ENCODE measurements around the gene LRRC45.
A peak's percentile ranks its signal among the peaks of the same experiment; 100 is the strongest.

LRRC45 gene

DNA sequence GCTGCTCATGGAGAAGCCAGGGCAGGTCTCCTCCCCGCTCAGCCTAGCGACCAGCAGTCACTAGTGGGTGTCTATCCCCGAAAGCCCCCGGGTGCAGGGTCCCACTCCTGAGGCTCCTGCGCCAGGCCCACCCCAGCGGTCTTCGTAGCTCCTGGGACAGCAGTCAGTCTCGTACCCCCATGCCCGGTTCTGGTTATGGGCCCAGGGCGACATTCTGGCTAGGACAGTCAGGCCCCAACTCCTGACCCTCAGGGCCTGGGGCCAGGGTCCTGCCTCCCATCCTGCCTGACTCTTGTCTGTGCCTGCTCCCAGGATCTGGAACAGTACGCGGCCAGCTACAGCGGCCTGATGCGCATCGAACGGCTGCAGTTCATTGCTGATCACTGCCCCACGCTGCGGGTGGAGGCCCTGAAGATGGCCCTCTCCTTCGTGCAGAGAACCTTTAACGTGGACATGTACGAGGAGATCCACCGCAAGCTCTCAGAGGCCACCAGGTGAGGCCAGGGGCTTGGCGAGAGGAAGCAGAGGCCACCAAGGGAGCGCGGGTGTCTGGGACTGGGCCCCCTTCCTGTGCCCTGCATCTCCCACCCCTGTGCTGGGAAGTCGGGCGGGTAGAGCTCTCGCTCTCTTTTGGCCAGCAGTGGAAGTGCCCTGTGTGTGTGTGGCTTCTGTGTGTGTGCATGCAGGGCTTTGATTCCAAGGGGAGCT is 30.6 kb downstream of the LRRC45 start:
- DNase-seq, result no peak

DNA sequence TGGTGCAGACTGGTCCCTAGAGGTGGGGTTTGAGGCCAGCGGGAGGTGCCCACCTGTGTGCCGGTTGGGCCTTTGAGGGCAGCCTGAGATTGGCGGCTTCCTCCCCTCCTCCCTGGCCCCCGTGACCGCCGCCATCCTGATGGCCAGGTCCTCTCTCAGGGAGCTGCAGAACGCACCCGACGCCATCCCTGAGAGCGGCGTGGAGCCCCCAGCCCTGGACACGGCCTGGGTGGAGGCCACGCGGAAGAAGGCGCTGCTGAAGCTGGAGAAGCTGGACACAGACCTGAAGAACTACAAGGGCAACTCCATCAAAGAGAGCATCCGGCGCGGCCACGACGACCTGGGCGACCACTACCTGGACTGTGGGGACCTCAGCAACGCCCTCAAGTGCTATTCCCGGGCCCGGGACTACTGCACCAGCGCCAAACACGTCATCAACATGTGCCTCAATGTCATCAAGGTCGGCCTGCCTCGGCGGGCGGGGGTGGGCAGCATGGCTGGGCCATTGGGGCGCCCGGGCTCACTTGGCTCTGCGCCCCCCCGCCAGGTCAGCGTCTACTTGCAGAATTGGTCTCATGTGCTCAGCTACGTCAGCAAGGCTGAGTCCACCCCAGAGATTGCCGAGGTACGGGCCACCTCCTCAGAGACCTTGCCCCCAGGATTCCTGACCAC is 31.4 kb downstream of the LRRC45 start:
- DNase-seq, result no peak

DNA sequence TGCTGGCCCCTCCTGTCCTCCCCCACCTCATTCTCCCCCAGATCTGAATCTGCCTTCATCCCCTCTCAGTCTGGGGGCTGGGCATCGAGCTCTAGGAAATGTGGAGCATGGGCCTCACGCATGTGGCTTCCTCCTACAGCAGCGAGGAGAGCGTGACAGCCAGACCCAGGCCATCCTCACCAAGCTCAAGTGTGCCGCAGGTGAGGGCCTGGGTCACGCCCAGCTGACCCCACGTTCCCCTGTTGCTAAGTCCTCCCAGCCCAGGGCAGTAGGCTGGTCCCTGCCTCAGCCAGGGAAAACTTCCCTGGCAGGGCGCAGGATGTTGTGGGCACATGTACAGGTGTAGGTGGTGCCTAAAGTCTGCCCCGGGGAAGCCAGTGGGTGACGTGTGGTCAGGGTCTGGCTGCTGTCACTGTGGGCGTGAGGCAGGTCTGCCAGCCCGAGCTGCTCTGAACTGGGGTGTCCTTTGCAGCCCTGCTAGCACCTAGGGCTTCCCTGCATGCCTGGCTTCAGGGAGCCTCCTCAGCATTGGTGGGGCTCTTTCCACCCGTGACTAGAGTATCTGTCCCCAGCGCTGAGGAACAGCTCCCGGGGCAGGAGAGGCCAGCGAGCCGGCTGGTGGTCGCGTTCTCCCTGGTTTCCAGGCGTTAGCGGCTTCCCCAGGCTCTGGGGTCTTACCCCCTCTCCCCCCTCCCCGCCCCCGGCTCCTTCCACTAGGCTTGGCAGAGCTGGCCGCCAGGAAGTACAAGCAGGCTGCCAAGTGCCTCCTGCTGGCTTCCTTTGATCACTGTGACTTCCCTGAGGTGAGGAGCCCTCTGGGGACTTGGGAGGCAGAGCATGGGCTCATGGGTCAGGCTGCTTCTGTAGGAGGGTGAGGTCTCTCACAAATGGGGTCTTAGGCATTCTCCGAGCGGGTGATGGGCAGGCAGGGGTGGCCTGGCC is 32.2 kb downstream of the LRRC45 start:
- DNase-seq, result no peak

DNA sequence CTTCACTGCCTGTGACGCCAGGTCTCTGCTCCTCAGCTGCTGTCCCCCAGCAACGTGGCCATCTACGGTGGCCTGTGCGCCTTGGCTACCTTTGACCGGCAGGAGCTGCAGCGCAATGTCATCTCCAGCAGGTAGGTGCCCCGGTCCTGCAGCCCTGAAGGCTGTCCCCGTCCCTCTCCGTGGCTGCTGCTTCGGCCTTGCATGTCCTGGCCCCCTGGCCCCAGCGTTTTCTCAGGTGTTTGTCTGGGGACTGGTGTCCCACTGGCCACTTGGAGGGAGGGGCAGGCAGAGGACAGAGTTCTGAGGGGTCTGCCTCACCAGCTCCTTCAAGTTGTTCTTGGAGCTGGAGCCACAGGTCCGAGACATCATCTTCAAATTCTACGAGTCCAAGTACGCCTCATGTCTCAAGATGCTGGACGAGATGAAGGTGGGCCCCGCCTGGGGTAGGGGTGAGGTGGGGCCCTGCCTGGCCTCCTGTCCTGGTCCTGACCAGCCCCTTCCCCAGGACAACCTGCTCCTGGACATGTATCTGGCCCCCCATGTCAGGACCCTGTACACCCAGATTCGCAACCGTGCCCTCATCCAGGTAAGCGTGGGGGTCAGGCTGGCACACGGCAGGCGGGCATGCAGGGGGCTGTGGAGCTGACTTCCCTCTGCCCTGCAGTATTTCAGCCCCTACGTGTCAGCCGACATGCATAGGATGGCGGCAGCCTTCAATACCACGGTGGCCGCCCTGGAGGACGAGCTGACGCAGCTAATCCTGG is 33.0 kb downstream of the LRRC45 start:
- no peak for DNase-seq

DNA sequence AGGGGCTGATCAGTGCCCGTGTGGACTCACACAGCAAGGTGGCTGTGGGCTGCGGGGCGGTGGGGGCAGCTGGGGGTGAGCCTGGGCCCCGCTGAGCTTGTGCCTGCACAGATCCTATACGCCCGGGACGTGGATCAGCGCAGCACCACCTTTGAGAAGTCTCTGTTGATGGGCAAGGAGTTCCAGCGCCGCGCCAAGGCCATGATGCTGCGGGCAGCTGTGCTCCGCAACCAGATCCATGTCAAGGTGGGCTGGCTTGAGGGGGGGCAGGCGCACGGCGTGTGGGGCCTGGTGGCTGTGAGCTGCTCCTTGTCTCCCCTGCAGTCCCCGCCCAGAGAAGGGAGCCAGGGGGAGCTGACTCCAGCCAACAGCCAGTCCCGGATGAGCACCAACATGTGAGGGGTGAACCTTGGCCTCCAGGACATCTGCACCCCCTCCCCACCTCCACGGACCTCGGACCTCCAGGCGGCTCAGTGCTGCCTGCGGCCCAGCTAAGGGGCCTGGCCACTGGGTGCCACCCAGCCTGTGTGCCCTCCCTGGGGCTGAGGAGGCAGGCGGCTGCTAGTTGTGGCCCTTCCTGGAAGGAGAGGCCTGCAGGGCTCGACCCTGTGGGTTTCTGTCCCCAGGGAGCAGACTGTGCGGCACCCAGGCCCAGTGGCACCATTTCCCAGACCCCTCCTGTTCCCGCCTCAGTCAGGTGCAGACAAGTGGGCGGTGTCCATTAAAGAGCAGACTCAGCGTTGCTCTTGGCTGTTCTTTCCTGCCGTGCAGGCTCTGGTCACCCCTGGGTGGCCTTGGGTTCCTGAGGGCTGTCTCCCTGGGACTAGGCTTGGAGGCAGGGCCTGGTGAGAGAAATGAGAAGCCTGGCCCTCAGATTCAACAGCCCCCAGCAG is 33.9 kb downstream of the LRRC45 start:
- no peak for DNase-seq

DNA sequence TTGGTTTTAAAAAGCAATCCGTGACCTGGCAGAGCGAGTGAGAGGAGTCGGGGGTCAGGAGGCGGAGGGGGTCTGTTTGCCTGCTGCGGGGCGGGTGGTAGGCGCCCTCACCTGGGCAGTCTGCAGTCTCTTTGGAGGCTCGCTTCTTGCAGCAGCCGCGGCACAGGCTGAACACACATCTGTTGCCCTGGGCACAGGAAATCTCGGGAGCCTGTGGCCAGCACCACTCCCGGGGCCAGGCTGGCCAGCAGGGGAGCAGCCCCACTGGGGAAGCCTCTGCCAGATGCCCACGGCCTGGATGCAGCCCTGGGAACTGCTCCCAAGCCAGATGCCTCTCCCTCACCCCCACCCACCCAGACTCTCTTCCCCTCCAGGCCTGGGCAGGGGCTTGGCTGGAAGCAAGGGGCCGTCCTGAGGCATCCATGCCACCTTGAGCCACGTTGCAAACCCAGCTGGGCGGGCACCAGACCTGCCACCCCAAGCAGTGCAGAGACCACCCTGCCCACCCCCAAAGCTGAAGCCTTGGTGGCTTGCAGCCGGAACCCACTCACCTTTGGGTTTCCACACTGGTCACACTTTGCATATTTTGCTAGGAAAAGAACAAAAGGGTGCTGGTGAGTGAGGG is 35.2 kb downstream of the LRRC45 start:
- no peak for DNase-seq

DNA sequence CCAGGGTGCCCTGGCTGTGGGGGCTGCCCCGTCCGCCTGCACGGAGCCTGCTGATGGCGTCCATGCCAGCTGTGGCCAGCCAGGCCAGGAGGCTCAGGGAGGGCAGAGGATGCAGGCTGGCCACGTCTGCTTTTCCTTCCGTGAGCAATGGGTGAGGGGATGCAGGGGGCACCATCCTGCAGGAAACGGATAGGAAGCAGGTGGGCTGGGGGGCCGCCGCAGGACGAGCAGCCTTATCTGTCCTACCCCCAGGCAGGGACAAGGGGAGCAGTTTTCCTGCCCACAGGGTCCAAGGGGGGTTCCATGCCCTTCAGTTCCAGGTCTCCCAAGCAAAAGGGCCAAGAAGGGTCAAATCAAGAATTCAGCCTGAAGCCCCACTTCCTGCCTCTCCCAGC is 35.7 kb downstream of the LRRC45 start:
- no peak for DNase-seq

DNA sequence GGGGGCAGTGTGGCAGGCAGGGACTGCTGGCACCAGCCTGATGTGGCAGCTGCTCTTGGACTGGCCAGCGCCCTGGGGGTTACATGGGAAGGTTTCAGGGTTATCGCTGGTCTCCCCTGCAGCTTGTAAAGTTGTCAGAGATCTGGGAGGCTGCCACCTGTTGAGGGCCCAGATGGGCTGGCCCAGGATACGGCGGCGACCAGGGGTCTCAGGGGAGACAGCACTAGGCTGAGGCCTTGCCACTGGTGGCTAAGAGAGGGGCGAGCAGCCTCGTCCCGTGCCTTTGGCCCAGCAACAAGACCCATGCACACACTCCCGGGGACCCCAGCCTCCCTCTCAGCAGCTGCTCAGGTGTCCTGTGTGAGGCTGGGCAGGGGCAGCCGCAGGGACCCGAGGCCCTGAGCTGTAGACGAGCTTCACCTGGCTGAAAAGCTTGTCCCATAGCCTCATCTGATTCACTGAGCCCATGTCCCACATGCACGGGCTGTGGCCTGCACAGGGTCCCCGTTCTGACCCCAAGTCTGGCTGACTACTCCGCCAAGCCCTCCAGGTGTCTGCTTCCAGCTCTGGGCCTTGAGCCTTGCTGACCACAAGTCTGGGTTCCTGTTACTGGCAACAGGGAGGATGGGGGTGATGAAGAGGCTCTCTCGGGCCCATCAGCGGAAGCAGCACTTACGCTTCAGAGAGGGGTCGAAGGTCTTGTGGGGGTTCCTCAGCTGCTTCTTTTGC is 36.3 kb downstream of the LRRC45 start:
- no peak for DNase-seq

DNA sequence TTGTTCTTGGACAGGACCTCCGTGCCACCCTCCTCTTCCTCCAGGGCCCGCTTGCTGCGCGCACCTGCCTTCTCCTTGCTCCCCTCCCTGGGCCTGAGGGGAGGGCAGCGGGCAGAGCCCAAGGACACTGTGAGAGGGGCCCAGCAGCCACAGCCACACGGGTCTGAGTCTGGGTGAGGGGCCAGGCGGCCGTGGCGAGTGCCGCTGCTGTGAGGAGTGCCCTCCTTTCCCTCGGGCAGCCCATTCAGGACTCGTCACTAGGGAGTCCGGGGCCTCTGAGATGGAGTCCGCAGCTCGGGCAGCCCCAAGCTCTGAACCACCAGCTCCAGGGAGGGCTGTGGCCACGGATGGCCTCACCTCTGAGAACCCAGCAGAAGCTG is 36.9 kb downstream of the LRRC45 start:
- DNase-seq, result no peak

DNA sequence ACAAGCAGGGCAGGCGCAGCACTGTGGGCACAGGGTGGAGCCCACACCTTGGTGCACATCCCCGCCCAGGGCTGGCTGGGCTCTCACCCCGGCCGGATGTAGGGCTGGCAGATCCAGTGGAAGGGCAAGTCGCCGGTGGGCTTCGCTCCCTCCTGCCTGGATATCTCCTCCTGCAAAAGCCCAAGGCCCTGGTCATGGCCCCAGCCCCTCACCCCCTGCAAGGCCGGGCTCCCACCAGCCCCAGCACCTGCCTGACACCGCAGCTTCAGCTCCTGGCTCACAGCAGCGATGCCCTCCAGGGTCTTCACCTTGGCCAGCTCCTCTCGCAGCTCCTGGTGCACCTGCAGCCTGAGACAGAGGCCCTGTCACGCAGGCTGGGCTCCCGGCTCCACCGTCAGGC is 37.5 kb downstream of the LRRC45 start:
- DNase-seq, result no peak

DNA sequence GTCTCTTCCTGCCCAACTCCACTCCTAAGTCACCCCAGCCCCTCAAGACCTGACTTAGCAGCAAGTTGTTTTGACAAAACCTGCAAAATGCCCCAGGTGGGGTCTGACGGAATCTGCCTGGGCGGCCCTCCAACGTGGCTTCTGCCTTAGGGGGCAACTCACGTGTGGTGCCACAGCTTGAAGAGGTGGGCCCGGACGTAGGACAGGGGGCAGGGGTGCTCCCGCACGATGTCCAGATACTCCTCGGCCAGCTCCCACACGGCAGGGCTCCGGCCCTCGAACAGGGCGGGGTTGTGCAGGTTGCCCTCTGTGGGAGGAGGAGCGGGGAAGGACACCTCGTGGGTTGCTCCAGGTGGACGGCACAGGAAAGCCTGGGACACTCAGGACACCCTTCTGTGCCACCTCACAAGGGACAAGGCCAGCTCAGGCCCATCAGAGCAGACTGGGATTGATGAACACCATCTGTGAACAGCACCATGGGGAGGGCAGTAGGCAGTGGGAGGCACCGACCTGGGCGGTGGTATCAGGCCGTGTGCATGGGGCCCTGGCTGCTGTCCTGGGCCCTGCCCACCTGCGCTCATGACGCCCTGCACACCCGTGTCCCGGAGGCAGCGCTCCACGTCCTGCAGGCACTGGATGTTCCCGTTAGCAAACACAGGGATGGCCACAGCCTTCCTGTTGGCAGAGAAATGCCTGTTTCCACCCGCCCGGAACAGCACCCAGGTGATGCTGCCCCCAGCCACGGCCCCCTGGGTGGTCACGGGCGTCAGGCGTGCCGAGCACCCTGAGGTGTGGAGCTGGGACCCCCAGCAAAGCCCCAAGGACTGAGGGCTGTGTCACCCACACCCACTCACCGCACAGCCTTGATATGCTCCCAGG is 38.2 kb downstream of the LRRC45 start:
- DNase-seq, result no peak

DNA sequence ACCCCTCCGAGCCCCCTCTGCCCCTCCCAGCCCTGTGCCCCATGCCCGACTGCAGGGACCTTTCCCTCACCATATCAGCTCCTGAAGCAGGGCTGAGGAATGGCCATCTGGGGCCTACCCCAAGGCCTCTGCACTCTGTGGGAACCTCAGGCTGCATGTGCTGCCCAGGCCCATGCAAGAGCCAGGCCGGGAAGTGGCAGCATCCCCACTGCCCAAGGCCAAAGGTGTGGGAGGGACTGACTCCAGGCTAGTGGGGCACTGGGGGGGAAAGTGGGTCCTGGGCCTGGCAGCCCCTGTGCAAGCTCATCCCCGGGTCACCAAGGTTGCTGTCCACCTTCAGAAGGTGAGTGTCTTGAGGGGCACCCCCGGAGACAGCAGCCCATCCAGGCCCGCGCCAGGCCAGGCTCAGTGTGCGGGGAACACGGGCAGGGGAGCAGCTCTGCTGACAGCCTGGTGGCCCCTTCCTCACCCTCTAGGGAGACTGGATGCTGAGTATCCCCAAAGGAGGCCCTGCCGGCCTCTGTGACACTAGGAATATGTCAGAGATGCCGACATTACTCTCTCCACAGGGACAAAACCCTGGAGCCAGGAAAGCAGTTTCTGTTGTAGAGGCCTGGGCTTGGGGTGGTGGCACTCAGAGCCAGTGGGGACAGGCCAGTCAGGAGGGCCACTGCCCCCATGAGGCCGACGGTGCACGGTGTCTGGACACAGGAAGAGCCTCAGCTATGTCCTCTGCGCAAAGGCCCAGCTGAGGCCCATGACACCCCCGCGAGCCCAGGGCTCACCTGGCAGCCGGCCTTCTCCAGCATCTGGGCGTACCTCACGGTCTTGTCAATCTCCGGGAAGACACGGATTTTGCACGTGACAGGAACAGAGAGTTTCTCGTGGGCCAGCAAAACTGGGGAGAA is 39.2 kb downstream of the LRRC45 start:
- DNase-seq, result no peak

DNA sequence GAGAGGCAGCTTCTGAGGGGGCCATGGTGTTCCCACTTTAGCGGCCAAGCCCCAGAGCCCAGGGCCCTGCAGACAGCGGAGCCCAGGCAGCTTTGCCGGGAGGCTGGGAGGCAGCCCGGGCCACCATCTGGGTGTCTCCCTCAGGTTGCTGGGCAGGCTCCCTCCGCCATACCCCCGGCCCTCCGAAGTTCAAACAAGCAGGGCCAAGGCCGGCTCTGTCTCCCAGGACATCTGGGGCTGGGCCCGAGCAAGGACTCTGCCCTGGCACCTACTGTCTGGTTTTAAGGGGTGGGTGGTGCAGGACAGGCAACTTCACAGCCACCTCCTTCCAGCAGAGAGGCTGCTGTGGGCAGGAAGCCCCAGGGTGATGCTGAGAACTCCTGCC is 39.9 kb downstream of the LRRC45 start:
- no peak for DNase-seq

DNA sequence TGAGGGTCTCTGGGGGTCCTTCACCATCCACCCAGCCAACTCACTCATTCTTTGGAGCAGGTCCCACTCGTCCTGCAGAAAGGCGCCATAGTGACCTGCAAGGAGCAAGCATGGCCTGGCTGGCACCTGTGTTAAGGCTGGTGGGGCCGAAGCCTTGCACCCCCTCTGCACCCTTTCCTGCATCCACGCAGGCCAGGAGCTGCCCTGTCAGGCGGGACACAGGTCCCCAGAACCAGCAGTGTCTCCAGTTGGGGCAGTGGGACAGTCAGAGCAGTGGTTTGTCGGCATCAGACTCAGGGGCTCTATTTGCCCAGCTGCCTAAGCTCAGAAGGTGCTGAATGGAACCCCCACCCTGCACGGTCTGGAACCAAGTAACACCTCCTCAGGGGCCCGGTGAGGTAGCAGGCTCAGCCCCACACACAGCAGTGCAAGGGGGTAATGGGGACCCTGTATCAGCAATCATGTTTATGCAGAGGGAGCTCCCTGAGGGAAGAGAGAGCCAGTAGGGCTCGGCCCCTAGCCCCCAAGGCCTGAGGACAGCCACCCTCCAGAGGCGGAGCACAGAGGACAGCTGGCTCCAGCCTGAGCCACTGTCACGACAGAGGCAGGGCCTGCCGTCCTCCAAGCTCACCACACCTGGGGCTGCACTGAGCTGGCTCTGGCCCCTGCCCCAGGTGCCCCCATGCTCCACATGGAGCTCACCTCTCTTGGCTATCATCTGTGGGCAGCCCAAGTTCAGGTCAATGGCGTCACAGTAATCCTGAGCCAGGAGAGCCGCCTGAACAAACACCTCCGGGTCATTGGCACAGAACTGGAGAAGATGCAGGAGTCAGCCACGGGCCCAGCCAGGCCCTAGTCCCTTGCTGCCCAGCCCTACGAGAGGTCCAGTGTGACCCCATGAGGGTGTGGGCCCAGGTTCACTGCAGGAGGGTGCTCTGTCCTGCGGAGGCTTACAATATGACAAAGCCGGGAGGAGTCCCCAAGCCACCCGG is 40.6 kb downstream of the LRRC45 start:
- DNase-seq, result no peak

DNA sequence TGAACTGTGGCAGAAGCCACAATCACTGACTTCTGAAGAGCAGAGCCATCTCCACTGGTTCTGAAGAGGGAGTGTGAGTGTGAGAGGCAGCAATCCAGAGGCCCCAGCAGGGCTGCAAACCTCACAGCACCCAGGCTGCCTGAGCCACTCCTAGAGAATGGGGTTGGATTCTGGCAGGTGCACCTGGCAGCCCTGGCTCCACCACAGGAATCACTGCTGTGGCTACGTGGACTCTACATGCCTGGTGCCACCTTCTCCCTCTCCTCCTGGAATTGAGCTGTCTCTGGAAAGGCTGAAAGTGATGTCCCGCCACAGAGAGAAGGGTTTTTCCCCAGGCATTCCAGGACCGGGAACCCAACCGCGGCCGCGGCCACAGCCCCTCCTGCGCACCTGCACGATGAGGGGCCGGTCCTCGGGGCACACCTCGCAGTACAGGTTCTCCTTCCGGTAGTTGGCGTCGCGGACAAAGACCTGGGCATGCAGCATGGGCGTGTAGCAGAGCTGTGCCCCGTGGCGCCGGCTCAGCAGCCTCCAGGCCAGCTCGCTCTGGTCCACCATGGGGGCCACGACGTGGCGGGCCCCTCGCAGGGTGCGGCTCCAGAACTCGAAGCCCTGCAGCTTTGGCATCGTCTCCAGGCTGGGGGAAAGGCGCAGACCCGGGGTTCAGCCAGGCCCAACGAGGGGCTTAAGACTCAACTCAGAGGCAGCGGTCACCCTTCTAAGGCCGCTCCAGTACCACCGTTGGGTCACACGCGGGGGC is 41.5 kb downstream of the LRRC45 start:
- DNase-seq, result peak; percentile 20

DNA sequence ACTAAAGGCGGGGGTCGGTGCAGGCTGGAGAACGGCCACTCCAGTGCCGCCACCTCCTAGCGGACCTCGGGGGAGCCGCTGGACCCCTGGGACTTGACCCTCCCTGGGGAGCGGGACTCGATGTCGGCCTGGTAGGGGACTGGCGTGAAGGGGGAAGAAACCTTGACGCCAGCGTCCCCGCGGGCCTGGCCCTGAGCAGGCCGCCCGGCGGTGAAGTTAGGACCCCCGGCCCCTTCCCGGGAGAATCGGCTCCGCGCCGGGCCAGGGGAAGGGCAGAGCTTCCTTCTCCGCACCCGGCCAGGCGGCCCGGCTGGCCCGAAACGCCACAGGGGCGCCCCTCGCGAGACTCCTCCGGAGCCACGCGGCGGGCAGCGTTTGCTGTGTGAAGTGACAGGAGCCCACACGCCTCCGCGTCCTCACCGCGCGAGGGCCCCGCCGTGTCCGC is 42.1 kb downstream of the LRRC45 start:
- DNase-seq, result no peak

All from NCI-H345 (cell line).